HepG2 (cell line): ENCODE data around the gene ST6GALNAC2. TPM values are rescaled to one million over a fixed set of nuclear protein-coding genes. Genes with fewer than 3 reads are reported as not detected.

Experiments
- AKAP8 ChIP-seq: sonication (generic); formaldehyde crosslinking; IDR thresholded peaks from 2 replicates; pipeline ENCODE4 v1.5.1; 2020; ENCODE audit warnings: mild to moderate bottlenecking, missing genetic modification reagents
- ATF7-NPFF ChIP-seq: sonication (generic); formaldehyde crosslinking; IDR thresholded peaks from 2 replicates; pipeline ENCODE4 v1.8.1; 2023; ENCODE audit warnings: mild to moderate bottlenecking, low read depth, missing genetic modification reagents, moderate library complexity
- CC2D1A ChIP-seq: sonication (generic); formaldehyde crosslinking; IDR thresholded peaks from 2 replicates; pipeline ENCODE4 v1.8.1; 2023; ENCODE audit warnings: mild to moderate bottlenecking, missing genetic modification reagents
- FOXK2 ChIP-seq: fragments of 450-650 bp; IDR thresholded peaks from 2 replicates; pipeline ENCODE4 v1.6.1; 2016
- FOXM1 ChIP-seq: sonication (generic); formaldehyde crosslinking; IDR thresholded peaks from 2 replicates; pipeline ENCODE4 v1.5.0; 2020; ENCODE audit warnings: missing genetic modification reagents
- HNF4A ChIP-seq: sonication (generic); formaldehyde crosslinking; IDR thresholded peaks from 2 replicates; pipeline ENCODE4 v1.4.0; 2020; ENCODE audit warnings: missing genetic modification reagents
- HOXA3 ChIP-seq: sonication (generic); formaldehyde crosslinking; IDR thresholded peaks from 2 replicates; pipeline ENCODE4 v1.5.0; 2020; ENCODE audit warnings: missing genetic modification reagents
- MED8 ChIP-seq: sonication (generic); formaldehyde crosslinking; IDR thresholded peaks from 2 replicates; pipeline ENCODE4 v1.8.1; 2023; ENCODE audit warnings: mild to moderate bottlenecking, missing genetic modification reagents; ENCODE audit not compliant: insufficient replicate concordance
- MTA1 ChIP-seq: sonication (generic); formaldehyde crosslinking; IDR thresholded peaks from 2 replicates; pipeline ENCODE4 v1.4.0; 2020; ENCODE audit warnings: missing genetic modification reagents, mild to moderate bottlenecking, borderline replicate concordance
- NFYB ChIP-seq: sonication (generic); formaldehyde crosslinking; IDR thresholded peaks from 2 replicates; pipeline ENCODE4 v1.4.0; 2020; ENCODE audit warnings: missing genetic modification reagents
- NR1H2 ChIP-seq: sonication (generic); formaldehyde crosslinking; IDR thresholded peaks from 2 replicates; pipeline ENCODE4 v1.8.1; 2022; ENCODE audit warnings: low read depth, missing genetic modification reagents, borderline replicate concordance
- PITX1 ChIP-seq: sonication (generic); formaldehyde crosslinking; IDR thresholded peaks from 2 replicates; pipeline ENCODE4 v1.5.1; 2020; ENCODE audit warnings: mild to moderate bottlenecking, missing genetic modification reagents
- SP1 ChIP-seq, 2 experiments: fragments of 450-650 bp in 1 of 2; sonication (generic) in 1 of 2; formaldehyde crosslinking in 1 of 2; IDR thresholded peaks; 2 replicates each; pipeline versions ENCODE4 v1.4.0 to v1.6.1; 2016 to 2020; ENCODE audit warnings: missing genetic modification reagents in 1 of 2
- SP140L ChIP-seq: sonication (generic); formaldehyde crosslinking; IDR thresholded peaks from 2 replicates; pipeline ENCODE4 v1.4.0; 2020; ENCODE audit warnings: missing genetic modification reagents, borderline replicate concordance
- ZFAT ChIP-seq: sonication (generic); formaldehyde crosslinking; conservative IDR thresholded peaks from 2 replicates; pipeline ENCODE4 v1.8.1; 2023; ENCODE audit warnings: missing genetic modification reagents, inconsistent platforms
- ZNF101 ChIP-seq: sonication (generic); formaldehyde crosslinking; IDR thresholded peaks from 2 replicates; pipeline ENCODE4 v1.4.0; 2020; ENCODE audit warnings: mild to moderate bottlenecking, low read depth, missing genetic modification reagents, borderline replicate concordance
- ZNF253 ChIP-seq: sonication (generic); formaldehyde crosslinking; IDR thresholded peaks from 2 replicates; pipeline ENCODE4 v1.8.0; 2022; ENCODE audit warnings: mild to moderate bottlenecking, missing genetic modification reagents, borderline replicate concordance
- ZNF296 ChIP-seq: sonication (generic); formaldehyde crosslinking; conservative IDR thresholded peaks from 2 replicates; pipeline ENCODE4 v1.5.0; 2020; ENCODE audit warnings: mild to moderate bottlenecking, missing genetic modification reagents
- ZNF563 ChIP-seq: sonication (generic); formaldehyde crosslinking; IDR thresholded peaks from 2 replicates; pipeline ENCODE4 v1.8.0; 2022; ENCODE audit warnings: mild to moderate bottlenecking, moderate library complexity, missing genetic modification reagents
- ZNF652 ChIP-seq: IDR thresholded peaks from 2 replicates; pipeline ENCODE4 v1.6.1; 2016; ENCODE audit warnings: low read depth, borderline replicate concordance
- ZNF746 ChIP-seq: sonication (generic); formaldehyde crosslinking; IDR thresholded peaks from 2 replicates; pipeline ENCODE4 v1.8.0; 2022; ENCODE audit warnings: mild to moderate bottlenecking, missing genetic modification reagents
- ZSCAN9 ChIP-seq: IDR thresholded peaks from 2 replicates; pipeline ENCODE4 v1.6.1; 2016; ENCODE audit warnings: borderline replicate concordance
- polyA plus RNA-seq, 8 experiments: library from polyadenylated mRNA; depleted of rRNA in 3 of 8; stranded (reverse) in 7 of 8; unstranded in 1 of 8; fragments of >200 nt; fragmentation: Illumina TruSeq in 4 of 8; extraction: Trizol in 4 of 8; gene quantifications; 2 replicates each; pipeline versions ENCODE4 v1.2.1 to v1.2.3, GENCODE V29; 2011 to 2016; ENCODE audit warnings: low read depth in 4 of 8, missing spikeins in 1 of 8, mixed read lengths in 1 of 8; ENCODE audit not compliant: insufficient read depth in 1 of 8
- total RNA-seq, 5 experiments: library from RNA; depleted of rRNA; stranded (reverse); fragments of >200 nt; fragmentation: Illumina TruSeq; extraction: Trizol; gene quantifications; 2 replicates each; pipeline ENCODE4 v1.2.3, GENCODE V29; 2016; ENCODE audit warnings: low read depth in 1 of 5
- TF ChIP-seq, protein P1 (sequence below): sonication (generic); formaldehyde crosslinking; IDR thresholded peaks from 2 replicates; pipeline ENCODE4 v1.5.0; 2020; ENCODE audit warnings: missing genetic modification reagents
- TF ChIP-seq, protein P2 (sequence below): sonication (generic); formaldehyde crosslinking; IDR thresholded peaks from 2 replicates; pipeline ENCODE4 v1.8.0; 2022; ENCODE audit warnings: missing genetic modification reagents, mild to moderate bottlenecking, borderline replicate concordance
- TF ChIP-seq, protein P3 (sequence below): sonication (generic); formaldehyde crosslinking; IDR thresholded peaks from 2 replicates; pipeline ENCODE4 v1.4.0; 2020; ENCODE audit warnings: missing genetic modification reagents
- TF ChIP-seq, protein P4 (sequence below): sonication (generic); formaldehyde crosslinking; IDR thresholded peaks from 2 replicates; pipeline ENCODE4 v1.5.0; 2020; ENCODE audit warnings: mild to moderate bottlenecking, missing genetic modification reagents

The ST6GALNAC2 gene
- total and polyA plus RNA-seq, 2 of the 13 experiments (the other 11 are each of a cell fraction or from before 2014, with no cell fraction given): 0.12 to 0.49 TPM

DNA sequence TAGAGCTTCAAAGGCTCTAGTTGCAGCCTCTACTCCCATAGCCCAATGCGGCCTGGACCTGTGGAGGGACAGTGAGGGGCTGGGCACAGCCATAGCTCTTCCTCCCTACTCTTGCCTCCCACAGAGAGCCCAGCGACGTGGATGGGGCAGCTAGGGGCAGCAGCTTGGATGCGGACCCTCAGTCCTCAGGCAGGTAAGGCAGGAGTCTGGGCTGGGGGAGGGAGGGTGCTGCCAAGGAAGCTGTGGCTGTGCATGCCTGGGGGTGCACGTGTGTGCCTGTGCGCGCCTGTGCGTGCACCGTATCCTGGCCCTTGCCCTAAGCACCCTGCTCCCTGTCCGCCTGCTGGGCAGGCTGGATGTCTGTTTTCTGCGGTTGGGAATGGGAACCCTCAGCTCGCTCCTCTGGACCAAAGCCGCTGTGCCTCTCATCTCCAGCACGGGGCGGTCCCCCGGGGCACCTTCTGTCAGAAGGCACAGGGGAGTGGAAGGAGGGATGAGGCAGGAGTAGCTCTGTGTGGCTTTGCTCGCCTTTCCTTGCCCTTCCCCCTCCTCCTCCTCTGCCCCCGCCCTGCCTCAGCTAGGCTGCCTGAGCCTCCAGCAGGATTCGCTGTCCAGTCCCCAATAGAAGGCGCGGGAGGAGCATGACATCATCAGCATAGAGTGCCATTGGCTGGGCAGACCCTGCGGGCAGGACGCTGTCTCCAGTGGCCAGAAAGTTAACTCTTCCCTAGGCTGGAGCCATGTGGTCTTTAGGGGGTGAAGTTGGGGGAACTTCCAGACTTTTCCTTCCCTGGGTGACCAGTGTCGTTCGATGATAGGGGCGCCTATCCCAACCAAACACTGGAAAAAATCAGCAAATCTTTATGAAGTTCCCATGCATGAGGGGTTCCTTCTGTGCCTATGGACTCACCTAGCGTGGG, 45.0 kb downstream of the ST6GALNAC2 start (continued):
- TF ChIP-seq ZSCAN9 (CRISPR knock-in tag) (no peak), CC2D1A (CRISPR knock-in tag) (no peak), ZNF101 (CRISPR knock-in tag) (no peak), NR1H2 (CRISPR knock-in tag) (no peak), SP140L (CRISPR knock-in tag) (no peak), ZNF253 (no peak), HNF4A (no peak), SP1 (IDR thresholded peaks at IDR 0.05) (no peak), SP1 (CRISPR knock-in tag; IDR thresholded peaks at IDR 0.05) (peak; percentile 26; the same call in 1 of the 2 replicates), MED8 (CRISPR knock-in tag) (no peak), ZFAT (CRISPR knock-in tag) (no peak), FOXM1 (CRISPR knock-in tag) (no peak), AKAP8 (CRISPR knock-in tag) (no peak), HOXA3 (CRISPR knock-in tag) (no peak), FOXK2 (no peak), PITX1 (CRISPR knock-in tag) (no peak), MTA1 (CRISPR knock-in tag) (peak; percentile 15; the same call in 1 of the 2 replicates), ZNF296 (CRISPR knock-in tag) (no peak), ZNF563 (CRISPR knock-in tag) (no peak), ZNF746 (CRISPR knock-in tag) (no peak), ZNF652 (CRISPR knock-in tag) (peak; percentile 88), ATF7-NPFF (CRISPR knock-in tag) (no peak), NFYB (peak; percentile 63)
- TF ChIP-seq, protein P1, sequence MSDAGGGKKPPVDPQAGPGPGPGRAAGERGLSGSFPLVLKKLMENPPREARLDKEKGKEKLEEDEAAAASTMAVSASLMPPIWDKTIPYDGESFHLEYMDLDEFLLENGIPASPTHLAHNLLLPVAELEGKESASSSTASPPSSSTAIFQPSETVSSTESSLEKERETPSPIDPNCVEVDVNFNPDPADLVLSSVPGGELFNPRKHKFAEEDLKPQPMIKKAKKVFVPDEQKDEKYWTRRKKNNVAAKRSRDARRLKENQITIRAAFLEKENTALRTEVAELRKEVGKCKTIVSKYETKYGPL (CRISPR knock-in tag): no peak
- TF ChIP-seq, protein P2, sequence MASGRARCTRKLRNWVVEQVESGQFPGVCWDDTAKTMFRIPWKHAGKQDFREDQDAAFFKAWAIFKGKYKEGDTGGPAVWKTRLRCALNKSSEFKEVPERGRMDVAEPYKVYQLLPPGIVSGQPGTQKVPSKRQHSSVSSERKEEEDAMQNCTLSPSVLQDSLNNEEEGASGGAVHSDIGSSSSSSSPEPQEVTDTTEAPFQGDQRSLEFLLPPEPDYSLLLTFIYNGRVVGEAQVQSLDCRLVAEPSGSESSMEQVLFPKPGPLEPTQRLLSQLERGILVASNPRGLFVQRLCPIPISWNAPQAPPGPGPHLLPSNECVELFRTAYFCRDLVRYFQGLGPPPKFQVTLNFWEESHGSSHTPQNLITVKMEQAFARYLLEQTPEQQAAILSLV (CRISPR knock-in tag): no peak
- TF ChIP-seq, protein P3, sequence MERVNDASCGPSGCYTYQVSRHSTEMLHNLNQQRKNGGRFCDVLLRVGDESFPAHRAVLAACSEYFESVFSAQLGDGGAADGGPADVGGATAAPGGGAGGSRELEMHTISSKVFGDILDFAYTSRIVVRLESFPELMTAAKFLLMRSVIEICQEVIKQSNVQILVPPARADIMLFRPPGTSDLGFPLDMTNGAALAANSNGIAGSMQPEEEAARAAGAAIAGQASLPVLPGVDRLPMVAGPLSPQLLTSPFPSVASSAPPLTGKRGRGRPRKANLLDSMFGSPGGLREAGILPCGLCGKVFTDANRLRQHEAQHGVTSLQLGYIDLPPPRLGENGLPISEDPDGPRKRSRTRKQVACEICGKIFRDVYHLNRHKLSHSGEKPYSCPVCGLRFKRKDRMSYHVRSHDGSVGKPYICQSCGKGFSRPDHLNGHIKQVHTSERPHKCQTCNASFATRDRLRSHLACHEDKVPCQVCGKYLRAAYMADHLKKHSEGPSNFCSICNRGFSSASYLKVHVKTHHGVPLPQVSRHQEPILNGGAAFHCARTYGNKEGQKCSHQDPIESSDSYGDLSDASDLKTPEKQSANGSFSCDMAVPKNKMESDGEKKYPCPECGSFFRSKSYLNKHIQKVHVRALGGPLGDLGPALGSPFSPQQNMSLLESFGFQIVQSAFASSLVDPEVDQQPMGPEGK (CRISPR knock-in tag): 0 out of 2 replicates have a peak, but pooled peaks have one; percentile 14
- TF ChIP-seq, protein P4, sequence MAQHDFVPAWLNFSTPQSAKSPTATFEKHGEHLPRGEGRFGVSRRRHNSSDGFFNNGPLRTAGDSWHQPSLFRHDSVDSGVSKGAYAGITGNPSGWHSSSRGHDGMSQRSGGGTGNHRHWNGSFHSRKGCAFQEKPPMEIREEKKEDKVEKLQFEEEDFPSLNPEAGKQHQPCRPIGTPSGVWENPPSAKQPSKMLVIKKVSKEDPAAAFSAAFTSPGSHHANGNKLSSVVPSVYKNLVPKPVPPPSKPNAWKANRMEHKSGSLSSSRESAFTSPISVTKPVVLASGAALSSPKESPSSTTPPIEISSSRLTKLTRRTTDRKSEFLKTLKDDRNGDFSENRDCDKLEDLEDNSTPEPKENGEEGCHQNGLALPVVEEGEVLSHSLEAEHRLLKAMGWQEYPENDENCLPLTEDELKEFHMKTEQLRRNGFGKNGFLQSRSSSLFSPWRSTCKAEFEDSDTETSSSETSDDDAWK (CRISPR knock-in tag): no peak
